Heart right ventricle (tissue), 16 donors: ENCODE measurements around the gene ADGRG3. TPM values are rescaled to one million over a fixed set of nuclear protein-coding genes. Genes with fewer than 3 reads are reported as not detected.
"Not testable (repeated sequence)": the region's sequence is repeated elsewhere in the genome, so short reads cannot be mapped to it uniquely, and the experiment has no call there.

Experiments used
- ATAC-seq, 8 donors: fragments of 200-7000 bp; cut with Tn5 transposase; one replicate each; pipeline ENCODE4 v1.9.1; 2020; ENCODE audit warnings: mild to moderate bottlenecking in 8 of 8, moderate library complexity in 8 of 8, moderate number of reproducible peaks in 1 of 8
- DNase-seq, 2 donors: peaks; one replicate each; pipeline ENCODE4 v3.0.0-alpha.2; 2020
- H3K27ac ChIP-seq, 10 donors: fragments of 200-600 bp; sonication (generic) in 2 of 10; one replicate each; pipeline versions ENCODE4 v1.5.0 to v1.8.0; 2020 to 2022; ENCODE audit warnings: mild to moderate bottlenecking in 3 of 10
- H3K27me3 ChIP-seq, 7 donors: fragments of 200-600 bp; one replicate each; pipeline ENCODE4 v1.8.0; 2021 to 2022; ENCODE audit warnings: mild to moderate bottlenecking in 2 of 7
- H3K36me3 ChIP-seq, 9 donors: fragments of 200-600 bp; sonication (generic) in 1 of 9; one replicate each; pipeline versions ENCODE4 v1.5.0 to v1.8.0; 2020 to 2022; ENCODE audit warnings: mild to moderate bottlenecking in 2 of 9
- H3K4me1 ChIP-seq, 9 donors: fragments of 200-600 bp; sonication (generic) in 1 of 9; one replicate each; pipeline versions ENCODE4 v1.5.0 to v1.8.0; 2020 to 2022; ENCODE audit warnings: mild to moderate bottlenecking in 4 of 9
- H3K4me3 ChIP-seq, 10 donors: fragments of 200-600 bp; sonication (generic) in 2 of 10; one replicate each; pipeline versions ENCODE4 v1.5.0 to v1.8.0; 2020 to 2022; ENCODE audit warnings: mild to moderate bottlenecking in 7 of 10, moderate library complexity in 2 of 10
- H3K9me3 ChIP-seq, 11 donors: fragments of 200-600 bp in 10 of 11; sonication (generic) in 2 of 11; one replicate each; pipeline versions ENCODE4 v1.5.0 to v1.8.0; 2013 to 2022; ENCODE audit warnings: mild to moderate bottlenecking in 2 of 11, control low read depth in 1 of 11, moderate library complexity in 1 of 11
- WGBS, 2 donors: extraction: QIAGEN DNeasy Blood & Tissue Kit; methylation state at CpG; one replicate each; pipeline ENCODE4 v1.1.7; 2013; ENCODE audit warnings: inconsistent platforms in 1 of 2; 5-methylcytosine and 5-hydroxymethylcytosine counted together
- intact Hi-C, 10 donors: fragments of 100-400 bp; cut with DNase I; formaldehyde crosslinking; loops; one replicate each; pipeline versions ENCODE4 v1.11.1 to v1.14.2; 2022
- polyA plus RNA-seq, 2 donors: library from polyadenylated mRNA; stranded (reverse); fragments of 200-250 nt; gene quantifications; one replicate each; pipeline ENCODE4 v1.2.3, GENCODE V29; 2013
- total RNA-seq, 10 donors: library from RNA; stranded (reverse); fragmentation: NEBNext Ultra II Directional in 3 of 10; extraction: Animal tissue kit (Norgen Biotek cat#: 25700) in 3 of 10; gene quantifications; one replicate each; pipeline versions ENCODE4 v1.2.1 to v1.2.4, GENCODE V29; 2021 to 2023
- TF ChIP-seq, protein P1 (sequence below), 9 donors: fragments of 200-600 bp; sonication (generic) in 2 of 9; IDR thresholded peaks; one replicate each; pipeline versions ENCODE4 v1.5.0 to v1.8.0; 2021 to 2022; ENCODE audit warnings: antibody characterized with exemption in 9 of 9, mild to moderate bottlenecking in 5 of 9, moderate library complexity in 1 of 9
- donor health status: Arrhythmogenic right ventricular cardiomyopathy.
- donor health status: ischemic (EF 13 %, LVEDD 7.1; RV severe dilation, severe dysfunction).
- donor health status: healthy with polysubstance abuse.
- donor health status: DM: no; HTN: yes; CAD: no.
- donor health status: DM: no; HTN: no; CAD: no.
- donor health status: ischemic (EF 25% LVEDD 6.9; RV normal size, moderate dysfunction).
- donor health status: ischemic (EF 25% LVEDD 5.7; RV mildly dilated, moderate dysfunction).
- donor health status: healthy.
- donor health status: DM: yes; HTN: yes; CAD: no.
- donor health status: Ischemic cardiomyopathy.
- donor health status: ischemic (EF 35%, LVEDD 5.7; RV mildly dilated, moderate dysfunction).
- donor health status: nonischemic (EF 11% LVEDD 7.7; RV severe dilation, severe dysfunction).
- donor health status: DM: yes; HTN: yes; CAD: no.
- donor health status: PGD.
- donor health status: ischemic (EF 29% LVEDD 5.4; RV normal size, mild dysfunction).
- donor health status: nonischemic (EF 23%, LVEDD 6.1; RV moderate dilation, normal function).

ADGRG3 gene
- total and polyA plus RNA-seq, 12 donors = 0.22 to 2.4 (median 0.55) TPM; not detected in 2

DNA sequence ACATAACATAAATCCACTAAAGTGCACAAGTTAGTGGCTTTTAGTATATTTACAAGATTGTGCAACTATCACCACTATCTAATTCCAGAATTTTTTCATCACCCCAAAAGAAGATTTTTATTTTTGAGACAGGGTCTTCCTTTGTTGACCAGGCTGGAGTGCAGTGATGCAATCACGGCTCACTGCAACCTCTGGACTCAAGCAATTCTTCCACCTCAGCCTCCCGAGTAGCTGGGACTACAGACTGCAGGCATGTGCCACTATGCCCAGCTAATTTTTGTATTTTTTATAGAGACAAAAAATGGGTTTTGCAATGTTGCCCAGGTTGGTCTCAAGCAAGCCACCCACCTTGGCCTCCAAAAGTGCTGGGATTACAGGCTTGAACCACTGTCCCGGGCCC lies 41.6 kb downstream of the ADGRG3 start:
- Histone ChIP-seq H3K27ac (no peak overlapping the region), H3K36me3 (no peaks in the 10 kb centered on the region), H3K27me3 (peaks cover 0 to 3% (median 0%) of the 10 kb centered on the region in 7 donors), H3K4me1 (no peaks in the 10 kb centered on the region), H3K4me3 (no peak overlapping the region), H3K9me3 (no peaks in the 10 kb centered on the region)
- 92% methylated on average over 3 of the region's 3 CpGs for WGBS, 2 donors
- ATAC-seq = no peak
- TF ChIP-seq, protein P1, sequence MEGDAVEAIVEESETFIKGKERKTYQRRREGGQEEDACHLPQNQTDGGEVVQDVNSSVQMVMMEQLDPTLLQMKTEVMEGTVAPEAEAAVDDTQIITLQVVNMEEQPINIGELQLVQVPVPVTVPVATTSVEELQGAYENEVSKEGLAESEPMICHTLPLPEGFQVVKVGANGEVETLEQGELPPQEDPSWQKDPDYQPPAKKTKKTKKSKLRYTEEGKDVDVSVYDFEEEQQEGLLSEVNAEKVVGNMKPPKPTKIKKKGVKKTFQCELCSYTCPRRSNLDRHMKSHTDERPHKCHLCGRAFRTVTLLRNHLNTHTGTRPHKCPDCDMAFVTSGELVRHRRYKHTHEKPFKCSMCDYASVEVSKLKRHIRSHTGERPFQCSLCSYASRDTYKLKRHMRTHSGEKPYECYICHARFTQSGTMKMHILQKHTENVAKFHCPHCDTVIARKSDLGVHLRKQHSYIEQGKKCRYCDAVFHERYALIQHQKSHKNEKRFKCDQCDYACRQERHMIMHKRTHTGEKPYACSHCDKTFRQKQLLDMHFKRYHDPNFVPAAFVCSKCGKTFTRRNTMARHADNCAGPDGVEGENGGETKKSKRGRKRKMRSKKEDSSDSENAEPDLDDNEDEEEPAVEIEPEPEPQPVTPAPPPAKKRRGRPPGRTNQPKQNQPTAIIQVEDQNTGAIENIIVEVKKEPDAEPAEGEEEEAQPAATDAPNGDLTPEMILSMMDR (IDR thresholded peaks at IDR 0.05) = no peak
- DNase-seq = no peak
- intact Hi-C loops = loop anchor here in 1 of 10 donors (10.0 kb wide), 2 partner anchors 55 to 105 kb away; no protein-coding TSS in a partner anchor

- Histone ChIP-seq H3K9me3 (no peaks in the 10 kb centered on the region), H3K4me3 (no peak overlapping the region), H3K27me3 (peaks cover 0 to 11% (median 0%) of the 10 kb centered on the region in 7 donors), H3K4me1 (no peaks in the 10 kb centered on the region), H3K36me3 (no peaks in the 10 kb centered on the region), H3K27ac (no peak overlapping the region)
- ATAC-seq = no peak
- intact Hi-C loops = loop anchor here in 1 of 10 donors (10.0 kb wide), 2 partner anchors 57 to 107 kb away; no protein-coding TSS in a partner anchor
- TF ChIP-seq, protein P1 (IDR thresholded peaks at IDR 0.05) = no peak
- DNase-seq = no peak
- WGBS, 2 donors = 82 to 91% methylated on average over 5 of the region's 5 CpGs
Observed at GRCh38 chr16:57711346-57711745, 43.2 kb downstream of the ADGRG3 start.

DNA sequence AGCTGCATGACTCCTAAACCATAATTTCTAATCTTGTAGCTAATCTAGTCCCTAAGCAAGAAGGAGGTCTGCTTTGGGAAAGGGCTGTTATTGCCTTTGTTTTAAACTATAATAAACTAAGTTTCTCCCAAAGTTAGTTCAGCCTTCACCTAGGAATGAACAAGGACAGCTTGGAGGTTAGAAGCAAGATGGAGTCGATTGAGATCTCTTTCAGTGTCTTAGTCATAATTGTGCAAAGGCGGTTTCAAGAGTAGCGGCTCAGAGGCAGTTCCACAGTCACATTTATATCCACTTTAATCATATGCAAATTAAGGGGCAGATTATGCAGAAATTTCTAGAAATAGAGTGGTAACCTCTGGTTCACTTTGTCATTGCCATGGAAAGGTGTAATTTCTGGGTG lies 43.9 kb downstream of the ADGRG3 start:
- H3K27me3 ChIP-seq = peaks cover 0 to 11% (median 0%) of the 10 kb centered on the region in 7 donors
- DNase-seq (no peak), ATAC-seq (no peak)
- TF ChIP-seq, protein P1 (IDR thresholded peaks at IDR 0.05) = no peak
- H3K4me3 ChIP-seq = no peak overlapping the region
- intact Hi-C loops = loop anchor here in 1 of 10 donors (10.0 kb wide), 2 partner anchors 57 to 107 kb away; no protein-coding TSS in a partner anchor
- H3K27ac ChIP-seq = no peak overlapping the region
- 93 to 95% methylated on average over 3 of the region's 3 CpGs for WGBS, 2 donors
- H3K36me3 ChIP-seq = no peaks in the 10 kb centered on the region
- H3K9me3 ChIP-seq = no peaks in the 10 kb centered on the region
- H3K4me1 ChIP-seq = no peaks in the 10 kb centered on the region

DNA sequence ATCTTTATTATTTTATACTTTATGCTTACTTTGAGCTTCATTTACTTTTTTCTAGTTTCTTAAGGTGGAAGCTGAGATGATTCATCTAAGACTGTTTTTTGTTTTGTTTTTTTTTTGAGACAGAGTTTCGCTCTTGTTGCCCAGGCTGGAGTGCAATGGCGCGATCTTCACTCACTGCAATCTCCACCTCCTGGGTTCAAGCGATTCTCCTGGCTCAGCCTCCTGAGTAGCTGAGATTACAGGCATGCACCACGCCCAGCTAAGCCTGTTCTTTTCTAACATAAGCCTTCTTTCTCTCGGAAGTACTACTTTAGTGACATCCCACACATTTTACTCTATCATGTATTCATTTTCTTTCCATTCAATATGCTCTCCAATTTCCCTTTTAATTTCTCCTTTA lies 44.5 kb downstream of the ADGRG3 start:
- DNase-seq, H3K4me3 ChIP-seq, ATAC-seq, H3K9me3 ChIP-seq, H3K36me3 ChIP-seq, H3K4me1 ChIP-seq, H3K27ac ChIP-seq: not testable (repeated sequence)
- intact Hi-C loops = loop anchor here in 1 of 10 donors (10.0 kb wide), 2 partner anchors 58 to 108 kb away; no protein-coding TSS in a partner anchor
- 65 to 72% methylated on average over 6 of the region's 6 CpGs for WGBS, 2 donors
- H3K27me3 ChIP-seq = peaks cover 0 to 11% (median 0%) of the 10 kb centered on the region in 7 donors

DNA sequence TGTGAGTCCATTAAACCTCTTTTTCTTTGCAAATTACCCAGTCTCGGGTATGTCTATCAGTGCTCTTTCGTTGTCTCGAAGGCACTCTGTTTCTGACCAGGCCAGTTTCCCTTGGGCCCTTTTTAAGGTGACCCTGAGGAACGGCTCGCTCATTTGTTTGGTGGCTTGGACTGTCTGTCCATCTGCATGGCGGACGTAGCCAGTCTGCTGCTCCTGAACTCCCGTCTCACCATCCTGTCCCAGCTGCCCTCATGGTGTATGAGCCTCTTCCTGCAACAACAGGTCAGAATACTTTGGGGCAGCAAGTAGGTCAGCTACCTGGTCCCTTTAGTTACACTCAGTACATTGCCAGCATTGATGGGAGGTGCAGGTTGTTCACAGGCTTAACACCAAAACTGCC lies 45.5 kb downstream of the ADGRG3 start:
- Histone ChIP-seq H3K27ac (no peak overlapping the region), H3K36me3 (no peaks in the 10 kb centered on the region), H3K9me3 (no peaks in the 10 kb centered on the region), H3K4me1 (no peaks in the 10 kb centered on the region), H3K27me3 (peaks cover 0 to 13% (median 0%) of the 10 kb centered on the region in 7 donors), H3K4me3 (no peak overlapping the region)
- WGBS, 2 donors = 79 to 90% methylated on average over 8 of the region's 8 CpGs
- intact Hi-C loops = loop anchor here in 1 of 10 donors (10.0 kb wide), 2 partner anchors 59 to 109 kb away; no protein-coding TSS in a partner anchor
- TF ChIP-seq, protein P1 (IDR thresholded peaks at IDR 0.05) = no peak
- no peak for ATAC-seq
- DNase-seq = no peak
